ENCODE data around the gene AUH.

DNA sequence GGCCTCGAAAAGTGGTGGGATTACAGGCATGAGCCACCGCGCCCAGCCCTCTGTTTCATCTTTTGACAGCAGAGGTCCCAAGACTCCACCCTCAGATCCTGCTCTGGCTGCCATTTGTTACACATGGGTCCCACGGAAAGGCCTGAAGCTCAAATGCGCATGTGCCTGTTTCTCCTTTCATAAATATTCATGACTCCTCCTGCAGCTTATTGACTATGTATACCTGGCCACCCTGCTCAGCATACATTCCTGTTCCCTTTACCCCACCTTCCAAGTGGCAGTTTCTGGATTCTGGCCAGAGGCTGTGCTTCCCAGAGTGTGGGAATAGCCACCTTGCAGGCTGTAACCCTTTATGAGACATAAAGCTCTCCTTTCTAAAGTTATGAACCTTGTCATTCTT, 46.5 kb downstream of the AUH start:
- no peak for TF ChIP-seq TARDBP (IDR thresholded peaks at IDR 0.05)
- TF ChIP-seq ZNF384 (IDR thresholded peaks at IDR 0.05): no peak
- no peak for TF ChIP-seq FOXA1 (IDR thresholded peaks at IDR 0.05)
- no peak for TF ChIP-seq BHLHE40 (IDR thresholded peaks at IDR 0.05; ENCODE audit: borderline replicate concordance)
- no peak for TF ChIP-seq FOXM1 (IDR thresholded peaks at IDR 0.05; ENCODE audit: borderline replicate concordance)
- TF ChIP-seq HDGF (IDR thresholded peaks at IDR 0.05; ENCODE audit: borderline replicate concordance): no peak
- no peak for TF ChIP-seq ELF4 (IDR thresholded peaks at IDR 0.05)
- TF ChIP-seq CTBP1 (IDR thresholded peaks at IDR 0.05; ENCODE audit: borderline replicate concordance): no peak
- TF ChIP-seq FOXK2 (IDR thresholded peaks at IDR 0.05): no peak
- TF ChIP-seq SP1 (IDR thresholded peaks at IDR 0.05): no peak
- TF ChIP-seq SUZ12 (IDR thresholded peaks at IDR 0.05): no peak

Data from HEK293T (cell line).